ENCODE results near the gene PKN2. TPM values are rescaled to one million over a fixed set of nuclear protein-coding genes. Genes with fewer than 3 reads are reported as not detected.

Gene PKN2
- total RNA-seq, 1 experiment from 2014 or later = 32.6 TPM

DNA sequence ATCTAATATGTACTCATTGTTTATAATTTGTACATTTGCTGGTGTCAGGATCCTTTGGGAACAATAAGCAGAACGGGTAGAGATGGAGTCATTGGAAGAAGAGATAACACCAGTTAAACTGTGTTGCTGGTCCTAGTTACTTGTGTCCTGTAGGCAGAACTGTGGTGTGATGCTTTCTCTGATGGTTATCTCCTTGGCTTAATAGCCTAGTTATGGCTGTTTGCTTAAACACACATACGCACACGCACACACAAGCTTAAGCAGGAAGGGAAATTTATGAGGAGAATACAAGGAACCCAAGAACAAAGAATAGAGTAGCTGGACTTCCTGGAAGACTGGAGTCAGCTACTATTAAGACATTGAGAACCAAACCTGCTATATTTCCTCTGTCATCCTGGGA lies 5.7 kb upstream of the PKN2 start:
- ChIA-PET POLR2A (no interaction called here), CTCF (no interaction called here)
- H3K27me3 Mint-ChIP-seq (ENCODE audit: low read depth) = no peaks in the 10 kb centered on the region; the same call in 1 of the 2 replicates
- no peaks in the 10 kb centered on the region for H3K9me3 Mint-ChIP-seq
- H3K4me3 Mint-ChIP-seq = no peak overlapping the region
- peaks cover 7% of the 10 kb centered on the region for H3K4me1 Mint-ChIP-seq
- no peak for DNase-seq (ENCODE audit: low spot score)
- H3K36me3 Mint-ChIP-seq = no peaks in the 10 kb centered on the region
- TF ChIP-seq FOXJ3 (CRISPR knock-in tag; IDR thresholded peaks at IDR 0.05; ENCODE audit: borderline replicate concordance) (no peak), E2F4 (CRISPR knock-in tag; IDR thresholded peaks at IDR 0.05; ENCODE audit: borderline replicate concordance, low read depth) (no peak), NFE2L1 (CRISPR knock-in tag; IDR thresholded peaks at IDR 0.05) (no peak), CREB1 (CRISPR knock-in tag; IDR thresholded peaks at IDR 0.05) (no peak), KAT7 (CRISPR knock-in tag; IDR thresholded peaks at IDR 0.05; ENCODE audit: borderline replicate concordance) (no peak), ELF4 (CRISPR knock-in tag; IDR thresholded peaks at IDR 0.05; ENCODE audit: low read depth) (no peak)
- TF ChIP-seq, protein P1, sequence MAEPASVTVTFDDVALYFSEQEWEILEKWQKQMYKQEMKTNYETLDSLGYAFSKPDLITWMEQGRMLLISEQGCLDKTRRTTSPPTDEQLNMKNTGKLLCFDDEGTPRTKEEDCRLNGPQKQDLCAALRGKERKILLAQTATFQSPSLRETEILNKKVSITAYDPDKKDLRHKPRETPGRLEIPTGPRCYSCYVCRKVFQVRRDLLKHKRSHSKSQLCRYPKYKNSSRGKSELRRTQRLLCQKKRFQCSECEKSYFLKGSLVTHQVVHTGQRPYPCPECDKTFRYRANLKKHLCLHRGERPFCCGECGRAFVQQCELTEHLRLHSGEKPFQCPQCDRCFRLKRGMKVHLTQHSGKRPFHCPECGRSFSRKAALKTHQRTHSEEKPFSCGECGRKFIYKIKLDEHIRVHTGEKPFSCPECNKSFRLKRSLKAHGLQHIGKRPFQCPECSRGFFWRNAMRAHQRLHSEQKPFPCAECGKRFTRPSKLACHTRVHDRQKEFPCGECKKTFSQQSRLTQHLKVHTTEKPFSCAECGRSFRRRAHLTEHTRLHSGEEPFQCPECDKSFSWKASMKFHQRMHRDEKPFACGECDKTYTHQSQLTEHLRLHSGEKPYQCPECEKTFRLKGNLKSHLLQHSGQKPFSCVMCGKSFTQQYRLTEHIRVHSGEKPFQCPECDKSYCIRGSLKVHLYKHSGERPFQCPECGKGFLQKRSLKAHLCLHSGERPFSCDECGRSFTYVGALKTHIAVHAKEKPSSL (CRISPR knock-in tag; conservative IDR thresholded peaks at IDR 0.05) = no peak
- ATAC-seq = no peak
- H3K27ac Mint-ChIP-seq = no peak overlapping the region

DNA sequence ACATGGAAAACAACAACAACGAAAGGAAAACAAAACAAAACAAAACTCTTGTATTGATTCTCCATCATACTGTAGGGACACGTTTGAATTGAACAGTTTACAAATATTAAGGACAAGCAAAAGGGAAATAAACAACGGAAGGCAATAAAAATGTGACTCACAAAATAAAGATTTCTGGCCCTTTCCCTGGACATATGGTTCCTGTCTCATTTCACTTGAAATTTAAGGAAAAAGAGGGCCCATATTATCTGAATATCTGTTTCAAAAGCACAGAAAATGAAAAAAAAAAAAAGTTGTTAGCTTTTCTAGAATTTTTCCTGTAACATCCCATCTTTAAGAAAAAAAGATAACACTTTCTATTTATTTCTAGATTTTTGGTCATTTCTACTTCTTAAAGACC lies 3.6 kb upstream of the PKN2 start:
- ChIA-PET CTCF (no interaction called here), POLR2A (no interaction called here)
- no peaks in the 10 kb centered on the region; the same call in 1 of the 2 replicates for H3K27me3 Mint-ChIP-seq (ENCODE audit: low read depth)
- DNase-seq (ENCODE audit: low spot score) (no peak), ATAC-seq (no peak)
- no peak for TF ChIP-seq ZNF263 (CRISPR knock-in tag; IDR thresholded peaks at IDR 0.05; ENCODE audit: low read depth)
- TF ChIP-seq GRHL2 (CRISPR knock-in tag; IDR thresholded peaks at IDR 0.05; ENCODE audit: insufficient replicate concordance, severe bottlenecking) = no peak
- H3K4me1 Mint-ChIP-seq = peaks cover 7% of the 10 kb centered on the region
- H3K27ac Mint-ChIP-seq = no peak overlapping the region
- H3K9me3 Mint-ChIP-seq = no peaks in the 10 kb centered on the region
- H3K36me3 Mint-ChIP-seq = no peaks in the 10 kb centered on the region
- H3K4me3 Mint-ChIP-seq = no peak overlapping the region

DNA sequence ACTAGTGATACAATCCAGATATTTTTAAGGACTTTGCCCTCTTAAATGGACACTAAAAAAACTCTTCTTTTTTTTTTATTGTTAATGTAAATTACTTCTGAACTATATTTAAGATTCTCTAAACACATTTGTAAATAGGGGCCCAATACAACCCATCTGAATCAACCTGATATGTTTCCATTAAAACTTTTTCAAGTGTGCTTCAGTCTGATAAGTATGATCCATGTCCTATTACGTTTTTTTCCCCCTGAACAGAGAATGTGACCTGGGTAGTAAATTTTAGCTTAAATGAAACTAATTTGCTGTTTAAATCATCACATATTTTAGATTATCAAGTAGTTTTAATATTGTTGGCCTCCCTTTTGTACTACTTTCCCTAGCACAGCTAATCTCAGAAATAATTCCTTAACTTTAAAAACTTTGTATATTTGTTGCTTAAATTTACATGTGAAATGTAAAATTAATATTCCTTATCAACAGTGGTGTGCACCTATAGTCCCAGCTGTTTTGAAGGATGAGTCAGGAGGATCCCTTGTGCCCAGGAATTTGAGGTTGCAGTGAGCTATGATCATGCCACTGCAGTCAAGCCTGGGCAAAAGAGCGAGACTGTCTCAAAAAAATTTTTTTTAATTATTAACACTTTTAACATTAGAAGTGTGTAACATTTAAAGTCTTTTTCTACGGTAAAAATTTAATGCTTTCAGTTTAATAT lies 3.0 kb upstream of the PKN2 start:
- CTCF ChIA-PET = no interaction called here
- H3K27me3 Mint-ChIP-seq (ENCODE audit: low read depth) = no peaks in the 10 kb centered on the region; the same call in 1 of the 2 replicates

GRCh38 chr1:88684482-88685258 lies 597 bp downstream of the PKN2 start:
- Mint-ChIP-seq H3K4me3 (peak overlapping the region; percentile 98), H3K36me3 (no peaks in the 10 kb centered on the region), H3K9me3 (no peaks in the 10 kb centered on the region), H3K4me1 (peaks cover 13% of the 10 kb centered on the region), H3K27ac (peak overlapping the region; percentile 85), H3K27me3 (ENCODE audit: low read depth) (no peaks in the 10 kb centered on the region)
- ATAC-seq (peak; percentile 57), DNase-seq (ENCODE audit: low spot score) (peak; percentile 85)
- ChIA-PET POLR2A (interaction anchor here (0.6 to 1.4 kb wide), 13 partner anchors 9 to 237 kb away, joined by 3 to 8 read pairs (median 4); partner anchors contain the start of gene GTF2B), CTCF (interaction anchor here (0.6 to 3.8 kb wide), 6 partner anchors 9 to 504 kb away, joined by 3 to 17 read pairs (median 4); no protein-coding TSS in a partner anchor)
- TF ChIP-seq JUN (CRISPR knock-in tag; IDR thresholded peaks at IDR 0.05) (0 out of 2 replicates have a peak, but pooled peaks have one; percentile 11), TEAD1 (CRISPR knock-in tag; IDR thresholded peaks at IDR 0.05) (0 out of 2 replicates have a peak, but pooled peaks have one; percentile 30), SP1 (CRISPR knock-in tag; conservative IDR thresholded peaks at IDR 0.05) (peak; percentile 43; the same call in 1 of the 2 replicates), TCF7 (CRISPR knock-in tag; IDR thresholded peaks at IDR 0.05; ENCODE audit: low read depth) (no peak), FOXP1 (CRISPR knock-in tag; IDR thresholded peaks at IDR 0.05; ENCODE audit: borderline replicate concordance) (no peak)
- TF ChIP-seq, protein P2, sequence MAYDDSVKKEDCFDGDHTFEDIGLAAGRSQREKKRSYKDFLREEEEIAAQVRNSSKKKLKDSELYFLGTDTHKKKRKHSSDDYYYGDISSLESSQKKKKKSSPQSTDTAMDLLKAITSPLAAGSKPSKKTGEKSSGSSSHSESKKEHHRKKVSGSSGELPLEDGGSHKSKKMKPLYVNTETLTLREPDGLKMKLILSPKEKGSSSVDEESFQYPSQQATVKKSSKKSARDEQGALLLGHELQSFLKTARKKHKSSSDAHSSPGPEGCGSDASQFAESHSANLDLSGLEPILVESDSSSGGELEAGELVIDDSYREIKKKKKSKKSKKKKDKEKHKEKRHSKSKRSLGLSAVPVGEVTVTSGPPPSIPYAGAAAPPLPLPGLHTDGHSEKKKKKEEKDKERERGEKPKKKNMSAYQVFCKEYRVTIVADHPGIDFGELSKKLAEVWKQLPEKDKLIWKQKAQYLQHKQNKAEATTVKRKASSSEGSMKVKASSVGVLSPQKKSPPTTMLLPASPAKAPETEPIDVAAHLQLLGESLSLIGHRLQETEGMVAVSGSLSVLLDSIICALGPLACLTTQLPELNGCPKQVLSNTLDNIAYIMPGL (CRISPR knock-in tag; IDR thresholded peaks at IDR 0.05) = peak; percentile 69; the same call in 1 of the 2 replicates

More for the DNA sequence above, 3.0 kb upstream of the PKN2 start:
- Mint-ChIP-seq H3K4me1 (peaks cover 8% of the 10 kb centered on the region), H3K4me3 (no peak overlapping the region), H3K27ac (no peak overlapping the region), H3K9me3 (no peaks in the 10 kb centered on the region), H3K36me3 (no peaks in the 10 kb centered on the region)
- POLR2A ChIA-PET = no interaction called here
- TF ChIP-seq ZNF423 (CRISPR knock-in tag; IDR thresholded peaks at IDR 0.05) (no peak), CREM (CRISPR knock-in tag; IDR thresholded peaks at IDR 0.05) (no peak), ATF1 (CRISPR knock-in tag; IDR thresholded peaks at IDR 0.05) (no peak)
- DNase-seq (ENCODE audit: low spot score) (no peak), ATAC-seq (no peak)

Measured in WTC11 (cell line).